ENCODE data around the gene PRKAR1B. TPM values are rescaled to one million over a fixed set of nuclear protein-coding genes. Genes with fewer than 3 reads are reported as not detected.

The PRKAR1B gene
- total RNA-seq, 1 experiment from 2014 or later, result 62.0 TPM

DNA sequence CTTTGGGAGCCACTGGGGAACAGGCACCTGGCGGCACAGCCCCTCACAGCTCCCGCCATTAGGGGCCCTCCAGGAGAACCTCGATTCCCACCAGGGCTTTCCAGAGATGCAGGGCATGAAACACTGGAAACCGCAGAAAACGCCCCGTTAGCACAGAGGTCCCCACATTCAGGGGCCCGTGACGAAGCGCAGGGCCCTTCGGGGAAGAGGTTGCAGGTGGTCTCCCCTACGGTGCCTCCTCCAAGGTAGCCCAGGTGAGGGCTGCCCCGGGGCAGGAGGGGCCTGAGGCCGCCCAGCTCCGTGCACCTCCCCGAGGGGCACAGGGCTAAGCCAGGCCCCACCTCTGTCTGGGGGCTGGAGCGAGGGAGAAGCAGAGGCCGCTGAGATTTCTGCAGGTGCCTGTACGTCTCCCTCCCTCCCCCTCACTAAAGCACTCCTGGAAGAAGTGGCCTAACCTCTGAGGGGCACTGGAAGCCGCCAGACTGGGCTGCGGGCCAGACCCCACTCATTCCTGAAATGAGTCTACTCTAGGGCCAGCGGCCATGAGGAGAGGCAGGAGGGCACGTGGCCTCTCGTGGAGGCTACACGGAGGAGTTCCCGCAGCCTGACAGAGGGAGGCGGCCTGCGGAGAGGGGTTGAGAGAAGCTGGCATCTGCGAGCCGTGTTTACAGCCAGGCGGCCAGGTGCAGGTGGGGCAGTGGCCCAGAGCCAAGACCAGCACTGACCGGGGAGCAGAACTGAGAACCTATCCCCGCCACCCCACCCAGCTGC is 214.4 kb downstream of the PRKAR1B start:
- H3K9me3 ChIP-seq (ENCODE audit: control insufficient read depth, insufficient read depth, low read depth, low read length), result no peaks in the 10 kb centered on the region
- H3K27ac ChIP-seq (ENCODE audit: low read length), result no peak overlapping the region
- ChIA-PET POLR2A (no interaction called here), CTCF (no interaction called here)
- no peak for TF ChIP-seq POLR2AphosphoS5 (IDR thresholded peaks at IDR 0.05; ENCODE audit: low read depth, low read length)
- TF ChIP-seq, protein P1, sequence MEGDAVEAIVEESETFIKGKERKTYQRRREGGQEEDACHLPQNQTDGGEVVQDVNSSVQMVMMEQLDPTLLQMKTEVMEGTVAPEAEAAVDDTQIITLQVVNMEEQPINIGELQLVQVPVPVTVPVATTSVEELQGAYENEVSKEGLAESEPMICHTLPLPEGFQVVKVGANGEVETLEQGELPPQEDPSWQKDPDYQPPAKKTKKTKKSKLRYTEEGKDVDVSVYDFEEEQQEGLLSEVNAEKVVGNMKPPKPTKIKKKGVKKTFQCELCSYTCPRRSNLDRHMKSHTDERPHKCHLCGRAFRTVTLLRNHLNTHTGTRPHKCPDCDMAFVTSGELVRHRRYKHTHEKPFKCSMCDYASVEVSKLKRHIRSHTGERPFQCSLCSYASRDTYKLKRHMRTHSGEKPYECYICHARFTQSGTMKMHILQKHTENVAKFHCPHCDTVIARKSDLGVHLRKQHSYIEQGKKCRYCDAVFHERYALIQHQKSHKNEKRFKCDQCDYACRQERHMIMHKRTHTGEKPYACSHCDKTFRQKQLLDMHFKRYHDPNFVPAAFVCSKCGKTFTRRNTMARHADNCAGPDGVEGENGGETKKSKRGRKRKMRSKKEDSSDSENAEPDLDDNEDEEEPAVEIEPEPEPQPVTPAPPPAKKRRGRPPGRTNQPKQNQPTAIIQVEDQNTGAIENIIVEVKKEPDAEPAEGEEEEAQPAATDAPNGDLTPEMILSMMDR (IDR thresholded peaks at IDR 0.05), result no peak
- in situ Hi-C loops (cut with HindIII; ENCODE audit: low pct_unique_long_range_greater_than_20kb, low sequenced_read_pairs), result no loop called here
- H3K27me3 ChIP-seq (ENCODE audit: control insufficient read depth, insufficient read depth, low read length), result no peaks in the 10 kb centered on the region
- intact Hi-C loops (cut with micrococcal nuclease; ENCODE audit: unreplicated experiment), result no loop called here
- no peaks in the 10 kb centered on the region for H3K36me3 ChIP-seq (ENCODE audit: control insufficient read depth, insufficient read depth, low read length)
- DNase-seq (ENCODE audit: low read depth, low spot score) (no peak), ATAC-seq (no peak)
- no peak overlapping the region for H3K4me3 ChIP-seq (ENCODE audit: low read depth in 2 of 2, low read length in 2 of 2)
- peaks cover 4% of the 10 kb centered on the region for H3K4me1 ChIP-seq (ENCODE audit: control insufficient read depth, insufficient read depth, low read length)
- no TSS peak for BruUV-seq (replicated peaks)

DNA sequence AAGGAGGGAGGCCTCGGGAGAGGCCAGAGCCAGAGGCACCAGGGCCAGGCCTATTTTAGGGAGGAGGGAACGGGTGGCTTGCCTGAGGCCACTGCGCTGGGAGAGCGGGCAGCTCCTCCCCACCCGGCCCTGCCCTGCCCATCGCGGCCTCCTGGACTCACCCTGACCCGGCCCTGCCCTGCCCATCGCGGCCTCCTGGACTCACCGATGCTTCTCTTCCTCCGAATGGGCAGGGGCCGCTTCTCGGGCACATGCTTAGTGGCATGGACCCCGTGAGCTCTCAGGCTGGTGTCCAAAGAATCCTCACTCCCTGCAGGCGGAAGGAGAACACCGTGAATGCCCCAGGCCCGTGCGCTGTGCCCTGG is 215.0 kb downstream of the PRKAR1B start:
- POLR2A ChIA-PET, result no interaction called here
- intact Hi-C loops (cut with micrococcal nuclease; ENCODE audit: unreplicated experiment), result no loop called here
- Histone ChIP-seq H3K4me1 (ENCODE audit: control insufficient read depth, insufficient read depth, low read length) (peaks cover 4% of the 10 kb centered on the region), H3K27ac (ENCODE audit: low read length) (no peak overlapping the region), H3K9me3 (ENCODE audit: control insufficient read depth, insufficient read depth, low read depth, low read length) (no peaks in the 10 kb centered on the region), H3K4me3 (ENCODE audit: low read depth in 2 of 2, low read length in 2 of 2) (no peak overlapping the region), H3K36me3 (ENCODE audit: control insufficient read depth, insufficient read depth, low read length) (no peaks in the 10 kb centered on the region), H3K27me3 (ENCODE audit: control insufficient read depth, insufficient read depth, low read length) (no peaks in the 10 kb centered on the region)
- DNase-seq (ENCODE audit: low read depth, low spot score) (no peak), ATAC-seq (peak; percentile 13; the same call in 1 of the 2 replicates)
- BruUV-seq (replicated peaks), result no TSS peak
- TF ChIP-seq, protein P1 (IDR thresholded peaks at IDR 0.05), result no peak
- TF ChIP-seq POLR2AphosphoS5 (IDR thresholded peaks at IDR 0.05; ENCODE audit: low read depth, low read length) (no peak), SIN3A (IDR thresholded peaks at IDR 0.05; ENCODE audit: borderline replicate concordance, insufficient read depth, low read depth, low read length) (no peak), TCF7L2 (IDR thresholded peaks at IDR 0.05; ENCODE audit: low read depth, low read length) (no peak)
- TF ChIP-seq, protein P2, sequence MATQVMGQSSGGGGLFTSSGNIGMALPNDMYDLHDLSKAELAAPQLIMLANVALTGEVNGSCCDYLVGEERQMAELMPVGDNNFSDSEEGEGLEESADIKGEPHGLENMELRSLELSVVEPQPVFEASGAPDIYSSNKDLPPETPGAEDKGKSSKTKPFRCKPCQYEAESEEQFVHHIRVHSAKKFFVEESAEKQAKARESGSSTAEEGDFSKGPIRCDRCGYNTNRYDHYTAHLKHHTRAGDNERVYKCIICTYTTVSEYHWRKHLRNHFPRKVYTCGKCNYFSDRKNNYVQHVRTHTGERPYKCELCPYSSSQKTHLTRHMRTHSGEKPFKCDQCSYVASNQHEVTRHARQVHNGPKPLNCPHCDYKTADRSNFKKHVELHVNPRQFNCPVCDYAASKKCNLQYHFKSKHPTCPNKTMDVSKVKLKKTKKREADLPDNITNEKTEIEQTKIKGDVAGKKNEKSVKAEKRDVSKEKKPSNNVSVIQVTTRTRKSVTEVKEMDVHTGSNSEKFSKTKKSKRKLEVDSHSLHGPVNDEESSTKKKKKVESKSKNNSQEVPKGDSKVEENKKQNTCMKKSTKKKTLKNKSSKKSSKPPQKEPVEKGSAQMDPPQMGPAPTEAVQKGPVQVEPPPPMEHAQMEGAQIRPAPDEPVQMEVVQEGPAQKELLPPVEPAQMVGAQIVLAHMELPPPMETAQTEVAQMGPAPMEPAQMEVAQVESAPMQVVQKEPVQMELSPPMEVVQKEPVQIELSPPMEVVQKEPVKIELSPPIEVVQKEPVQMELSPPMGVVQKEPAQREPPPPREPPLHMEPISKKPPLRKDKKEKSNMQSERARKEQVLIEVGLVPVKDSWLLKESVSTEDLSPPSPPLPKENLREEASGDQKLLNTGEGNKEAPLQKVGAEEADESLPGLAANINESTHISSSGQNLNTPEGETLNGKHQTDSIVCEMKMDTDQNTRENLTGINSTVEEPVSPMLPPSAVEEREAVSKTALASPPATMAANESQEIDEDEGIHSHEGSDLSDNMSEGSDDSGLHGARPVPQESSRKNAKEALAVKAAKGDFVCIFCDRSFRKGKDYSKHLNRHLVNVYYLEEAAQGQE (IDR thresholded peaks at IDR 0.05; ENCODE audit: insufficient read depth in 1 of 2, low read depth in 2 of 2, low read length in 1 of 2), result no peak
- in situ Hi-C loops (cut with HindIII; ENCODE audit: low pct_unique_long_range_greater_than_20kb, low sequenced_read_pairs), result no loop called here
- CTCF ChIA-PET, result no interaction called here
